GF-D8 (cell line): ENCODE measurements around the gene NLGN4Y.
"Not testable (repeated sequence)": the region's sequence is repeated elsewhere in the genome, so short reads cannot be mapped to it uniquely, and the experiment has no call there.

Source experiments
- DNase-seq: peaks from one replicate; lab custom pipeline; 2025; lab: John Stamatoyannopoulos, UW

Gene NLGN4Y

DNA sequence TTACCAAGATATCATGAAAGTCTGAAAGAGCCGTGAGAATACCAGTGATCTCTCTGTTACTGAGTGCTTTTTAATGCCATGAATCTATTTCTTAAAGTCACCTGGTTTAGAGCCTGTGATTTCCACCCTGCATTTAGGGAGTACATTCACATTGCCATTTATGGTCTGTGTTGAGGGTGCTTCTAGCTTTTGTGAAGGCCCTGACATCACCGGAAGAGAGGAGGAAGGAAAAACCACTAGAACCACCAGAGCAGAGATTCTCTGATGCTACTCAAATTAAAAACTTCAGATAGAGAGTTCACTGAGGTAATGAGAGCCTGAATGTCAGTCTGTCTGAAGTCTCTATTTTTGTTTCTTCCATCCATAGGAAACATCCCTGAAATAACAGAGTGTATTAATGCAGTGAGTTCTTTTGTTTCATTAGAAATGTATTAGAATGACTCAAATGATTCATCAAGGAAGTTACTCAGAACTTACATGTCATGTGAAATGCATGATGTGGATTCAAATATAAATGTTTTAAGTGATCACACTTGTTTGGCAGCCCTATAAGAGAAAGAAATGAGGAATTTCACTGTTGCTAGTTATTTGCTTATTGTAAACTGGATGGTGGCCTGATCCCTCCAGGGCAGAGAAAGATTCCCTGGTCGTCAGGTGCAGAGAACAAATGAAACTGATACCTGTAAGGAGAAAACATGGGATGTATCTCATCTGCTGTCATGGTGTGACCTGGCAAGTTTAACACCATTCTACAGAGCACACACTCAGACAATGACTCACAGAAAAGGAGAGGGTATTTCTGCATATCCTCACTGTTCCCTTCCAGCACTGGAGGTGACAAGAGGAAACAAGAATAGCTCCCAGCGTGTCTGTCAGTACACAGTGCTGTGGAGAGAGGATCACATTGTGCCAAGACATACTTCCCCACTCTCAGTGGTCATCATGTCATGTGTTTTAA, 310.1 kb downstream of the NLGN4Y start:
- DNase-seq = no peak

GRCh38 chrY:14837466-14837865, 313.1 kb downstream of the NLGN4Y start:
- DNase-seq = no peak

DNA sequence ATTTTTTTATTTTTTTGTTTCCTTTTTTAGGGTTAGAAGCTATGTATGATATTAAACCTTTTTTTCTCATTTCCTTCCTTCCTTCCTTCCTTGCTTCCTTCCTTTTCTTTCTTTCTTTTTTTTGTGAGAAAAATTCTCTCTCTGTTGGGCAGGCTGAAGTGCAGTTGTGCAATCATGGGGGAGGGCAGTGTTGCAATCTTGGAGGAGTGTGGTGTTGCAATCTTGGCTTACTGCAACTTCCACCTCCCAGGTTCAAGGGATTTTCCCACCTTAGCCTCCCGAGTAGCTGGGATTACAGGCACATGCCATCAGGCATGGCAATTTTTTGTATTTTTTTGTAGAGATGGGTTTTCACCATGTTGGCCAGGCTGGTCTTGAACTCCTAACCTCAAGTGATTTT, 326.4 kb downstream of the NLGN4Y start:
- no peak for DNase-seq

GRCh38 chrY:14860448-14860847, 336.1 kb downstream of the NLGN4Y start:
- DNase-seq = no peak

DNA sequence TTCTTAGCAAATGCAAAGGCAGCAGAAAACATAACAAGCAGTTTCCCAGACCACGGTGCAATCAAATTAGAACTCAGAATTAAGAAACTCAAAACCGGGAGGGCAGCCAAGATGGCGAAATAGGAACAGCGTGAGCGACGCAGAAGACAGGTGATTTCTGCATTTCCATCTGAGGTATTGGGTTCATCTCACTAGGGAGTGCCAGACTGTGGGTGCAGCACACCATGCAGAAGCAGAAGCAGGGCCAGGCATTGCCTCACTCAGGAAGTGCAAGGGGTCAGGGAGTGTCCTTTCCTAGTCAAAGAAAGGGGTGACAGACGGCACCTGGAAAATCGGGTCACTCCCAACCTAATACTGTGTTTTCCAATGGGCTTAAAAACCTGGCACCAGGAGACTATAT, 336.7 kb downstream of the NLGN4Y start:
- DNase-seq = not testable (repeated sequence)

GRCh38 chrY:14871971-14872370, 347.6 kb downstream of the NLGN4Y start:
- DNase-seq = peak; percentile 78
